ENCODE data around the gene SYT2.
"Not testable (repeated sequence)": the region's sequence is repeated elsewhere in the genome, so short reads cannot be mapped to it uniquely, and the experiment has no call there.

SYT2 gene

GRCh38 chr1:202619505-202619904 is 90.7 kb downstream of the SYT2 start:
- DNase-seq: no peak

GRCh38 chr1:202619012-202619411 is 91.2 kb downstream of the SYT2 start:
- peak; percentile 22 for DNase-seq

- no peak for DNase-seq
Observed at GRCh38 chr1:202616355-202616915, 93.8 kb downstream of the SYT2 start.

GRCh38 chr1:202615501-202616354 is 94.5 kb downstream of the SYT2 start:
- DNase-seq: no peak

GRCh38 chr1:202615208-202615500 is 95.1 kb downstream of the SYT2 start:
- not testable (repeated sequence) for DNase-seq

- not testable (repeated sequence) for DNase-seq
Observed at GRCh38 chr1:202614363-202615207, 95.7 kb downstream of the SYT2 start.

GRCh38 chr1:202613571-202613970 is 96.7 kb downstream of the SYT2 start:
- no peak for DNase-seq

- not testable (repeated sequence) for DNase-seq
Observed at GRCh38 chr1:202612036-202612435, 98.2 kb downstream of the SYT2 start.

GRCh38 chr1:202605515-202605914 is 104.7 kb downstream of the SYT2 start:
- no peak for DNase-seq

- DNase-seq: no peak
Observed at GRCh38 chr1:202603435-202603834, 106.8 kb downstream of the SYT2 start.

- DNase-seq: no peak
Observed at GRCh38 chr1:202600432-202601041, 109.7 kb downstream of the SYT2 start.

GRCh38 chr1:202599669-202600431 is 110.4 kb downstream of the SYT2 start:
- DNase-seq: no peak

- DNase-seq: no peak
Observed at GRCh38 chr1:202597090-202597761, 113.0 kb downstream of the SYT2 start.

GRCh38 chr1:202596638-202597037 is 113.6 kb downstream of the SYT2 start:
- DNase-seq: no peak

GRCh38 chr1:202593845-202594244 is 116.4 kb downstream of the SYT2 start:
- no peak for DNase-seq

GRCh38 chr1:202592146-202592545 is 118.1 kb downstream of the SYT2 start:
- no peak for DNase-seq

- no peak for DNase-seq
Observed at GRCh38 chr1:202591515-202591914, 118.7 kb downstream of the SYT2 start.

GRCh38 chr1:202590975-202591411 is 119.3 kb downstream of the SYT2 start:
- no peak for DNase-seq

GRCh38 chr1:202590126-202590525 is 120.1 kb downstream of the SYT2 start:
- DNase-seq: no peak

- no peak for DNase-seq
Observed at GRCh38 chr1:202589190-202589930, 120.9 kb downstream of the SYT2 start.
